Natural killer cell (primary cell): ENCODE results near the gene THSD7B. TPM values are rescaled to one million over a fixed set of nuclear protein-coding genes. Genes with fewer than 3 reads are reported as not detected.

Experiments used
- ATAC-seq, 3 donors: fragments of 150-1000 bp in 2 of 3; fragments of 200-7000 bp in 1 of 3; cut with Tn5 transposase; 1 replicate in 1 of 3; 2 replicates in 2 of 3; pipeline ENCODE4 v1.10.0; 2021; ENCODE audit warnings: mild to moderate bottlenecking in 2 of 3, moderate library complexity in 2 of 3
- DNase-seq, 2 donors: peaks; one replicate each; pipeline versions ENCODE4 v3.0.0 to v3.0.0-alpha.2; 2013 to 2021; ENCODE audit warnings: mixed read lengths in 1 of 2
- H3K27ac ChIP-seq: one replicate; pipeline ENCODE4 v1.5.1; 2013; ENCODE audit warnings: mild to moderate bottlenecking, low read length
- H3K27me3 ChIP-seq: one replicate; pipeline ENCODE4 v1.6.1; 2013; ENCODE audit warnings: low read length; ENCODE audit not compliant: control insufficient read depth, insufficient read depth
- H3K36me3 ChIP-seq: one replicate; pipeline ENCODE4 v1.6.1; 2013; ENCODE audit warnings: low read length; ENCODE audit not compliant: control insufficient read depth, insufficient read depth
- H3K4me1 ChIP-seq: one replicate; pipeline ENCODE4 v1.6.1; 2013; ENCODE audit warnings: low read length; ENCODE audit not compliant: control insufficient read depth, insufficient read depth
- H3K4me3 ChIP-seq: one replicate; pipeline ENCODE4 v1.5.1; 2013; ENCODE audit warnings: low read length
- H3K9me3 ChIP-seq: one replicate; pipeline ENCODE4 v1.6.1; 2013; ENCODE audit warnings: low read length; ENCODE audit not compliant: control insufficient read depth, insufficient read depth
- H3K27ac Mint-ChIP-seq, 2 donors: one replicate each; pipeline ENCODE4 v1.8.0; 2022; ENCODE audit warnings: mild to moderate bottlenecking in 2 of 2, mixed read lengths in 2 of 2, moderate library complexity in 1 of 2
- H3K27me3 Mint-ChIP-seq, 2 donors: one replicate each; pipeline ENCODE4 v1.8.0; 2022; ENCODE audit warnings: low read depth in 2 of 2, mixed read lengths in 2 of 2
- H3K36me3 Mint-ChIP-seq: one replicate; pipeline ENCODE4 v1.8.0; 2022; ENCODE audit warnings: mixed read lengths
- H3K4me1 Mint-ChIP-seq, 2 donors: one replicate each; pipeline ENCODE4 v1.8.0; 2022; ENCODE audit warnings: mixed read lengths in 2 of 2
- H3K4me3 Mint-ChIP-seq: one replicate; pipeline ENCODE4 v1.8.0; 2022; ENCODE audit warnings: mild to moderate bottlenecking, moderate library complexity, mixed read lengths
- H3K9me3 Mint-ChIP-seq, 2 donors: one replicate each; pipeline ENCODE4 v1.8.0; 2022; ENCODE audit warnings: mixed read lengths in 2 of 2
- CTCF ChIP-seq: fragments of 200-600 bp; IDR thresholded peaks from one replicate; pipeline ENCODE4 v1.8.0; 2022; ENCODE audit warnings: antibody characterized with exemption
- WGBS: methylation state at CpG from one replicate; pipeline ENCODE4 v1.1.7; 2013; ENCODE audit warnings: missing lambda C conversion rate; ENCODE audit not compliant: insufficient coverage; 5-methylcytosine and 5-hydroxymethylcytosine counted together
- intact Hi-C: fragments of 100-400 bp; cut with micrococcal nuclease; formaldehyde crosslinking; loops from one replicate; pipeline ENCODE4 v1.14.2; 2022
- total RNA-seq, 4 donors: library from RNA; stranded (reverse); fragments of 120-200 nt in 1 of 4; gene quantifications; one replicate each; pipeline versions ENCODE4 v1.2.3 to v1.2.4, GENCODE V29; 2013 to 2022

The THSD7B gene
- total RNA-seq: not detected
- total RNA-seq (2013): not detected

GRCh38 chr2:136765256-136766072, at the start of gene THSD7B:
Gene THSD7B, plus strand, starts transcription at chr2:136765545. Its CDS starts 116,634 bp downstream, at chr2:136882179.
- Histone ChIP-seq H3K27me3 (peaks cover 15% of the 10 kb centered on the region), H3K4me1 (no peaks in the 10 kb centered on the region), H3K4me3 (no peak within 1 kb of the TSS), H3K36me3 (no peaks in the 10 kb centered on the region), H3K9me3 (peaks cover 2% of the 10 kb centered on the region), H3K27ac (no peak within 1 kb of the TSS)
- Mint-ChIP-seq H3K36me3 (peaks cover 8% of the 10 kb centered on the region), H3K27ac (no peak within 1 kb of the TSS), H3K27me3 (peaks cover 22 to 51% of the 10 kb centered on the region in 2 donors), H3K9me3 (peaks cover 0 to 7% of the 10 kb centered on the region in 2 donors), H3K4me1 (no peaks in the 10 kb centered on the region), H3K4me3 (no peak within 1 kb of the TSS)
- intact Hi-C loops: no loop called here
- ATAC-seq (no peak), DNase-seq (no peak)
- 2% methylated on average over 76 of the region's 77 CpGs for WGBS
- TF ChIP-seq CTCF: no peak

- Mint-ChIP-seq H3K4me1 (no peaks in the 10 kb centered on the region), H3K4me3 (no peak overlapping the region), H3K9me3 (peaks cover 0 to 6% of the 10 kb centered on the region in 2 donors), H3K27ac (no peak overlapping the region), H3K36me3 (no peaks in the 10 kb centered on the region), H3K27me3 (no peaks in the 10 kb centered on the region)
- Histone ChIP-seq H3K4me3 (no peak overlapping the region), H3K36me3 (no peaks in the 10 kb centered on the region), H3K4me1 (no peaks in the 10 kb centered on the region), H3K9me3 (no peaks in the 10 kb centered on the region), H3K27ac (no peak overlapping the region), H3K27me3 (no peaks in the 10 kb centered on the region)
- ATAC-seq (no peak), DNase-seq (no peak)
- TF ChIP-seq CTCF: no peak
- intact Hi-C loops: no loop called here
These were observed 47.1 kb upstream of the THSD7B start for GRCh38 chr2:136718273-136718672.

- DNase-seq (no peak), ATAC-seq (no peak)
- no peaks in the 10 kb centered on the region for H3K9me3 ChIP-seq
- intact Hi-C loops: no loop called here
- no peaks in the 10 kb centered on the region for H3K36me3 ChIP-seq
- H3K4me3 ChIP-seq: no peak overlapping the region
- no peak overlapping the region for H3K27ac Mint-ChIP-seq
- H3K4me3 Mint-ChIP-seq: no peak overlapping the region
- 84% methylated on average over 3 of the region's 4 CpGs for WGBS
- H3K27ac ChIP-seq: no peak overlapping the region
- no peaks in the 10 kb centered on the region for H3K36me3 Mint-ChIP-seq
- TF ChIP-seq CTCF: no peak
- no peaks in the 10 kb centered on the region for H3K27me3 Mint-ChIP-seq
- no peaks in the 10 kb centered on the region for H3K4me1 ChIP-seq
- H3K4me1 Mint-ChIP-seq: no peaks in the 10 kb centered on the region
- peaks cover 9 to 11% of the 10 kb centered on the region in 2 donors for H3K9me3 Mint-ChIP-seq
- no peaks in the 10 kb centered on the region for H3K27me3 ChIP-seq
These were observed 37.2 kb upstream of the THSD7B start for GRCh38 chr2:136727973-136728699.
